Karpas-422 (cell line): ENCODE data around the gene PTPRG. TPM values are rescaled to one million over a fixed set of nuclear protein-coding genes. Genes with fewer than 3 reads are reported as not detected.

Experiments used
- DNase-seq: peaks from one replicate; pipeline ENCODE4 v3.0.0-alpha.2; 2015
- H2AFZ ChIP-seq: fragments of 200-600 bp; sonication (generic); 2 replicates; pipeline ENCODE4 v1.6.1; 2014; ENCODE audit warnings: antibody characterized with exemption, low read length, mixed read lengths
- H3K27ac ChIP-seq: fragments of 200-600 bp; sonication (generic); 2 replicates; pipeline ENCODE4 v1.5.1; 2014; ENCODE audit warnings: mild to moderate bottlenecking, low read length, moderate library complexity
- H3K27me3 ChIP-seq: fragments of 200-600 bp; sonication (generic); 2 replicates; pipeline ENCODE4 v1.6.1; 2014; ENCODE audit warnings: low read length, mixed read lengths
- H3K36me3 ChIP-seq: fragments of 200-600 bp; sonication (generic); 2 replicates; pipeline ENCODE4 v1.6.1; 2014; ENCODE audit warnings: low read length, mixed read lengths; ENCODE audit not compliant: insufficient read depth
- H3K4me1 ChIP-seq: fragments of 200-600 bp; sonication (generic); 2 replicates; pipeline ENCODE4 v1.6.1; 2014; ENCODE audit warnings: mild to moderate bottlenecking, low read length, mixed read lengths
- H3K4me2 ChIP-seq: fragments of 200-600 bp; sonication (generic); 2 replicates; pipeline ENCODE4 v1.6.1; 2014; ENCODE audit warnings: low read length, low read depth, mild to moderate bottlenecking; ENCODE audit not compliant: poor library complexity, severe bottlenecking
- H3K4me3 ChIP-seq: fragments of 200-600 bp; sonication (generic); 2 replicates; pipeline ENCODE4 v1.5.1; 2014; ENCODE audit warnings: mild to moderate bottlenecking, antibody characterized with exemption, low read length, mixed read lengths
- H3K79me2 ChIP-seq: fragments of 200-600 bp; sonication (generic); 2 replicates; pipeline ENCODE4 v1.6.1; 2014; ENCODE audit warnings: mild to moderate bottlenecking, low read length, mixed read lengths
- H3K9ac ChIP-seq: fragments of 200-600 bp; sonication (generic); 2 replicates; pipeline ENCODE4 v1.6.0; 2014; ENCODE audit warnings: low read length
- H3K9me2 ChIP-seq: fragments of 200-600 bp; sonication (generic), shearing (Covaris generic); replicated peaks from 2 replicates; pipeline ENCODE4 v1.6.0; 2014; ENCODE audit warnings: mild to moderate bottlenecking, low read length, moderate library complexity; ENCODE audit not compliant: insufficient read depth
- H3K9me3 ChIP-seq: fragments of 300-700, 200-600 bp; sonication (generic); 2 replicates; pipeline ENCODE4 v1.6.1; 2014; ENCODE audit warnings: low read length, mixed read lengths
- H4K20me1 ChIP-seq: fragments of 200-600 bp; sonication (generic); 2 replicates; pipeline ENCODE4 v1.6.1; 2014; ENCODE audit warnings: mild to moderate bottlenecking, antibody characterized with exemption, low read length, low read depth; ENCODE audit not compliant: insufficient read depth
- total RNA-seq: library from RNA; depleted of rRNA; stranded (reverse); fragments of >200 nt; shearing (Covaris generic); gene quantifications from 2 replicates; pipeline ENCODE4 v1.2.3, GENCODE V29; 2014; ENCODE audit warnings: low replicate concordance

PTPRG gene
- total RNA-seq, 1 experiment from 2014 or later, result not detected

DNA sequence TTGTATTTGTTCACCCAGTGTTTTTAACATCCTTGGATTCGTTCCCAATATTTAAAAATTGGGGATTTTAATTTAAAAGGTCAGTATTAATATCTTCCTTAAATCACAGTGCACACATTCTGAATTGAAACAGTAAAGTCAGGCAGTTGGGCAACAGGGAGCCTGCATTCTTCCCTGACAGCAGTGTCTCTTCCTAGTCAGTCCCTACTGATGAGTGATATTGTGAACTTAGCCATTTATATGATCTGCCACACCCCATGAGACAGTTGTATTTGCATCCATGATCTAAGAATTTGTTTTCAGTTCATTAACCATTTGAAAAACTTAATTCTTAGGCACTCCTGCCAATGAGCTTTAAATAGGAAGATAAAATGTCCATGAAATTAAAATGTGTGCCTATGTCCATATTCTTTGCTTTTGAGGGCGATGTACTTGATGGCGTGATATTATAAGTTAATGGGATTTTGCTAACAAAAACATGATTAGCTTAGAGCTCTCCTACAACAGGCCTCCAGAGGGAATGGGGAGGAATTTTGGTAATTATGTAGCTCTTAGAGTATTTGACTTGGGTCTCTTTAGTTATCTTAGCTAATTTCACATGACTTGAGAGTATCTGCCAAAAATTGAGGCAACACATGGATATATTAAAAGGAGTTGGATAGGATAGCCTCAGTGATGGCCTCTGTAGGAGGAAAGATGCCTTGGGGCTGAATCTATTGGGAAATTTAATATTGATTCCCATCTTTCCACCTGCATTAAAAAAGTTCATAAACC lies 219.3 kb downstream of the PTPRG start:
- Histone ChIP-seq H3K4me2 (no peak overlapping the region), H3K36me3 (no peaks in the 10 kb centered on the region), H3K4me3 (no peak overlapping the region), H3K27me3 (no peaks in the 10 kb centered on the region), H4K20me1 (no peaks in the 10 kb centered on the region), H2AFZ (no peak overlapping the region), H3K4me1 (no peaks in the 10 kb centered on the region), H3K27ac (no peak overlapping the region), H3K79me2 (no peaks in the 10 kb centered on the region), H3K9me3 (no peaks in the 10 kb centered on the region), H3K9ac (no peak overlapping the region), H3K9me2 (no peaks in the 10 kb centered on the region)
- no peak for DNase-seq

DNA sequence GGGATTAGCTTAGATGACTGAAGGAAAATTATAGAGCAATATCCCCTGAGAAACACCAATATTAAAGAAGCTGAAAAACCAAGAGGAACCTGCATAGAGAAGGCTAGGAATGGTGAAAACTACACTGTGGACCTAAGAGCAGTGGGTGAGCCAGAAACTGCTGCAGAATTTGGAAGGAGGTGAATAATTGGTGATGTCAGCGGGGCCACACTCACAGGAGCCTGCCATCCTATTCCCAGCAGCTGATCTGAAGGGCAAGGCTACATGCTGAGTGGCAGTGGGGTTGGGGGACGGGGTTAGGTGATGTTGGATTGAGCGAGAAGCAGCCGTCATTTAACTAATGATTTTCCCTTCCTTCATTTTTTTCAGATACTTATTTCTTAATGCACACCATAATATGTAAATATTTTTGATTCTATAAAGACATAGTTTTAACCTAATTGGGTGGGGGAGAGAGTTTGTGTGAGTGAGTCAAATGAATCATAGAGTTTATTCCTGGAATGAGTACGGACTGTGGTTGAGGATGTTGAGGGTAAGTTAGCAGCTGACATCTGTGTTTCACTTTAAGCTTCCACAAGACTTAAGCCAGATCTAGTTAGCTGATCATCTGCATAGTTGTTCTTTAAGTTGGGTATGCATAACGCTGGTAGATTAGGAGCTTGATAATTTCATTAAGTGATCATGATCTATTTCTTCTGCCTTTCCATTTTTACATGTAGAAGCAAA lies 222.8 kb downstream of the PTPRG start:
- Histone ChIP-seq H3K36me3 (no peaks in the 10 kb centered on the region), H3K4me3 (no peak overlapping the region), H3K4me2 (no peak overlapping the region), H3K4me1 (no peaks in the 10 kb centered on the region), H3K79me2 (no peaks in the 10 kb centered on the region), H3K27me3 (no peaks in the 10 kb centered on the region), H3K27ac (no peak overlapping the region), H3K9ac (no peak overlapping the region), H2AFZ (no peak overlapping the region), H4K20me1 (no peaks in the 10 kb centered on the region), H3K9me2 (no peaks in the 10 kb centered on the region), H3K9me3 (no peaks in the 10 kb centered on the region)
- DNase-seq, result no peak

DNA sequence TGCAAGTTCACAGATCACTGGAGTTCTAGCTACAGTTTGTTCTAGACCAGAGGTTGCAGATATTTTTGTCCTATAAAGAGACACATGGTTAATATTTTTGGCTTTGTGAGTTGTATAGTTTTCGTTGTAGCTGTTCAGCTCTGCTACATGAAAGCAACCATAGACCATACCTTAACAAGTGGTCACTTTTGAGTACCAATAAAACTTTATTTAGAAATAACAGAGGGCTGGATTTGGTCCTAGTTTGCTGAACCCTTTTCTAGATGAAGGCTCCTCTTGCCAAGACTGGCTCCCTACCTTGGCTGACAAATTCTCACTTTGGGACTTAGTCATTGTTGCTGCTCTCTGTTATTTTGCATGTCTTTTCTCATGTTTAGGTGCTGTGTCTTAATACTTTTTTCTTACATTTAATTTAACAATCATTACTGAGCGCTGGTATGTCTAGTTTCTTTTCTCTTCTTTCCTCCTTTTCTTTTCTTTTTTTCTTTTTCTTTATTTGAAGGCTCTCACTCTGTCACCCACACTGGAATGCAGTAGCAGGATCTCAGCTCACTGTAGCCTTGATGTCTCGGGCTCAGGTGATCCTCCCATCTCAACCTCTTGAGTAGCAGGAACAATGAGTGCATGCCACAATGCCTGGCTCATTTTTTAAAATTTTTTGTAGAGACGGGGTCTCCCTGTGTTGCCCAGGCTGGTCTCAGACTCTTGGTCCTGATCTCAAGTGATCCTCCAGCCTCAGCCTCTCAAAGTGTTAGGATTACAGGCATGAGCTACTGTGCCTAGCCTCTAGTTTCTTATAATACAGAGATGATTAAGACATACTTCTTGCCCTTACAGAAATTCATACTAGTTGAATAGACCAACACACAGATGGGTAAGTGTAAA lies 227.5 kb downstream of the PTPRG start:
- Histone ChIP-seq H3K79me2 (no peaks in the 10 kb centered on the region), H3K9ac (no peak overlapping the region), H3K4me1 (no peaks in the 10 kb centered on the region), H3K36me3 (no peaks in the 10 kb centered on the region), H3K9me2 (no peaks in the 10 kb centered on the region), H3K27ac (no peak overlapping the region), H3K4me2 (no peak overlapping the region), H3K27me3 (no peaks in the 10 kb centered on the region), H3K9me3 (no peaks in the 10 kb centered on the region), H2AFZ (no peak overlapping the region), H3K4me3 (no peak overlapping the region), H4K20me1 (no peaks in the 10 kb centered on the region)
- DNase-seq, result no peak

DNA sequence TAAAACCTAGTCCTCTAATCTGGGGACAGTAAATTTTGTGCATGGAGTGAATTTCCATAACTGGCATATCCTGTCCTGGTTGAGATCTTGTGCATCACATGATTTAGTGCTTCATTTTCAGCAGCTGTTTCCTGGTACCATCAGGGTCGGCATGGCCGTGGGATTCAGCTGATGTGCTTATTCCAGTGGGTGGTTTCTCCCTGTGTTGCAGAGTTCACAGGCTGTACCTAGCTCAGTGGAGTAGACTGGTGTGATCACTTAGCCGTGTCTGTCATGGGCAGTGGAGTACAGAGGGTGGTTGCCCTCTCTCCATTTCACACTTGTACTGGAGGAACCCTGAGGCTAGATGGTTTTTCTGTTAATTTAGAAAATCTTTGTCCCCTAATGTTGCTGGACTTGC lies 228.5 kb downstream of the PTPRG start:
- no peak overlapping the region for H3K27ac ChIP-seq
- no peak overlapping the region for H3K4me2 ChIP-seq
- DNase-seq, result no peak

DNA sequence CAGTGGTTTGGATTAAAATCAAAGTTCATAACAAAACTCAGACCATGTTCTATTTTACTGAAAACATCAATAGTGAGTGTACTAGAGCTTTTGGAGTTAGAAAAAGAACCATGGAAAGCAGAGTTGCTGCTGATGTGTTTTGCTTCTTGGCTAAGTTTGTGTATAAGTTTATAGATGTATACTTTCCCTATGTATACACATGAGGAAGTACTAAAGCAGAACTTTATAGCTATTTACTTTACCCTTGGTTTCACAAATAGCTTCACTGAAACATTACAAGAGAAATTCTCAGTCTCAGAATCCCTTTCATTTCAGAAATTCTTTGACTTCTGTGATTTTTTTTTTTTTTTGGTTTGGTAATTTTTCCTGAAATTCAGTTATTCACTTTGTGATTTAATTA lies 229.0 kb downstream of the PTPRG start:
- Histone ChIP-seq H3K9me3 (no peaks in the 10 kb centered on the region), H3K79me2 (no peaks in the 10 kb centered on the region), H3K4me2 (no peak overlapping the region), H3K4me1 (no peaks in the 10 kb centered on the region), H2AFZ (no peak overlapping the region), H3K36me3 (no peaks in the 10 kb centered on the region), H3K4me3 (no peak overlapping the region), H3K9me2 (no peaks in the 10 kb centered on the region), H3K27me3 (no peaks in the 10 kb centered on the region), H3K27ac (no peak overlapping the region), H4K20me1 (no peaks in the 10 kb centered on the region), H3K9ac (no peak overlapping the region)
- no peak for DNase-seq

More for the DNA sequence above, 228.5 kb downstream of the PTPRG start:
- no peaks in the 10 kb centered on the region for H4K20me1 ChIP-seq
- no peaks in the 10 kb centered on the region for H3K36me3 ChIP-seq
- H3K4me1 ChIP-seq, result no peaks in the 10 kb centered on the region
- H3K9ac ChIP-seq, result no peak overlapping the region
- H3K9me3 ChIP-seq, result no peaks in the 10 kb centered on the region
- no peak overlapping the region for H2AFZ ChIP-seq
- no peaks in the 10 kb centered on the region for H3K27me3 ChIP-seq
- no peak overlapping the region for H3K4me3 ChIP-seq
- H3K9me2 ChIP-seq, result no peaks in the 10 kb centered on the region
- H3K79me2 ChIP-seq, result no peaks in the 10 kb centered on the region

DNA sequence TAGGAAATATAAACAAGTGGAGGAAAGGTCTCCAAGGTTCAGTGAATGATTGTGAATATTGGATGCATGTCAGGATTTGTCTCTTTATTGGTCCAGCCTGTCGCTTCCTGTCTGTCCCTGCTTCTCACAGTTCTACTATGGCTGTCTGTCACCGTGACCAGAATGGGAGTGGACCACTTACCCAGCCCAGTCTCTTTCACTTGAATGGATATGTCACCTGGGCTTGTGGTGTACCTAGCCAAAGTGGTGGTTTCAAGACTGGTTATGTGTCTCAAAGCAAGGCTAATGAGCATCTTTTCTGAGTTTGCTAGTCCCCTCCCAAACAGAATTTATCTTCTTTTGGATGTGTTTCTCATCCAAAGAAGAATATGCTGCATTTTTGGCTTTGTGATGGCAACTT lies 231.7 kb downstream of the PTPRG start:
- H2AFZ ChIP-seq, result no peak overlapping the region
- H3K79me2 ChIP-seq, result no peaks in the 10 kb centered on the region
- no peaks in the 10 kb centered on the region for H3K4me1 ChIP-seq
- H3K9me3 ChIP-seq, result no peaks in the 10 kb centered on the region
- H4K20me1 ChIP-seq, result no peaks in the 10 kb centered on the region
- H3K9me2 ChIP-seq, result no peaks in the 10 kb centered on the region
- no peak for DNase-seq
- H3K9ac ChIP-seq, result no peak overlapping the region
- no peak overlapping the region for H3K27ac ChIP-seq
- no peaks in the 10 kb centered on the region for H3K27me3 ChIP-seq
- H3K4me3 ChIP-seq, result no peak overlapping the region
- no peak overlapping the region for H3K4me2 ChIP-seq
- H3K36me3 ChIP-seq, result no peaks in the 10 kb centered on the region

DNA sequence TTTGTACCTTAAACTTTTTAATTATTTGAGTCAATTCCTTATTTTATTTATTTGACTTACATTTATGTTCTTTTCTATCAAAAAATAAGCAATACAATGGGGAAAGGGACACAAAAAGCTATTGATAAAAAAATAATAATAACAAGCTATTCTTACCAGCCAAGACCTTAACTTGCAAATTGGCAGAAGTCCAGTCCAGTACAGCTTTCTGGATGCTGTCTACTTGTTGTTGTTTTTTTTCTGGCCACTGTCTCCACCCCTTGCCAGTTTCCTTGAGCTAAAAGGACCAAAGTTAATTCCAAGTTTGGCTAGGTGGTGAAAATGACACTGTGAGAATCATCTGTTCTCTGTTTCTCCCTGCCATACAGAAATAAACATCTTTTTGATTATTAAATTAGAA lies 232.2 kb downstream of the PTPRG start:
- H3K9ac ChIP-seq, result no peak overlapping the region
- no peak overlapping the region for H3K4me2 ChIP-seq
- no peaks in the 10 kb centered on the region for H3K9me3 ChIP-seq
- no peak overlapping the region for H2AFZ ChIP-seq
- no peaks in the 10 kb centered on the region for H3K27me3 ChIP-seq
- H3K4me1 ChIP-seq, result no peaks in the 10 kb centered on the region
- no peak overlapping the region for H3K27ac ChIP-seq
- no peaks in the 10 kb centered on the region for H4K20me1 ChIP-seq
- no peaks in the 10 kb centered on the region for H3K9me2 ChIP-seq
- DNase-seq, result no peak
- no peaks in the 10 kb centered on the region for H3K79me2 ChIP-seq
- no peak overlapping the region for H3K4me3 ChIP-seq
- H3K36me3 ChIP-seq, result no peaks in the 10 kb centered on the region

DNA sequence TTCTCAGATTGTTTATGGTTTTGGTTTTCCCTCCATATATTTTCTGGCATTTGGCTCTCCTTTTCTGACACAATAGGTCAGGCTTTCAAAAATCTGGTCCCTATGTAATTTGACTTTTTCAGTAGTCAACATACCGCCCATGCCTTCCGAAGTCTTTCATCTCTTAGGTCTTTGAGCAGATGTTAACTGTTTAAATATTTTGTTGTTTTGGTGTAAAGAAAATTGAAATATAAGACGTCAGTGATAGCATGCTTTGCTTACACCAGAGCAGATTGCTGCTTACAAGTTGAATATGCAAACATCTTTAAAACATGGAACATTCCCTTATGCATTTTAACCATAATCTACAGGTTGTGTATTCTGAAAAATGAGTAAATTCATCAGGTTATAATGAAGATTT lies 233.0 kb downstream of the PTPRG start:
- Histone ChIP-seq H3K27ac (no peak overlapping the region), H3K9me3 (no peaks in the 10 kb centered on the region), H3K79me2 (no peaks in the 10 kb centered on the region), H3K4me3 (no peak overlapping the region), H3K36me3 (no peaks in the 10 kb centered on the region), H3K4me2 (no peak overlapping the region), H3K27me3 (no peaks in the 10 kb centered on the region), H3K9ac (no peak overlapping the region), H3K9me2 (no peaks in the 10 kb centered on the region), H2AFZ (no peak overlapping the region), H4K20me1 (no peaks in the 10 kb centered on the region), H3K4me1 (no peaks in the 10 kb centered on the region)
- no peak for DNase-seq
